HG02678 (cell line): Measurements from ENCODE around the gene MTLN.
"Not testable (repeated sequence)": the region's sequence is repeated elsewhere in the genome, so short reads cannot be mapped to it uniquely, and the experiment has no call there.

Experiments
- ATAC-seq: cut with Tn5 transposase; IDR thresholded peaks from one replicate; pipeline ENCODE4 v1.9.1; 2021; ENCODE audit warnings: mild to moderate bottlenecking, moderate library complexity; ENCODE audit not compliant: unreplicated experiment

The MTLN gene

DNA sequence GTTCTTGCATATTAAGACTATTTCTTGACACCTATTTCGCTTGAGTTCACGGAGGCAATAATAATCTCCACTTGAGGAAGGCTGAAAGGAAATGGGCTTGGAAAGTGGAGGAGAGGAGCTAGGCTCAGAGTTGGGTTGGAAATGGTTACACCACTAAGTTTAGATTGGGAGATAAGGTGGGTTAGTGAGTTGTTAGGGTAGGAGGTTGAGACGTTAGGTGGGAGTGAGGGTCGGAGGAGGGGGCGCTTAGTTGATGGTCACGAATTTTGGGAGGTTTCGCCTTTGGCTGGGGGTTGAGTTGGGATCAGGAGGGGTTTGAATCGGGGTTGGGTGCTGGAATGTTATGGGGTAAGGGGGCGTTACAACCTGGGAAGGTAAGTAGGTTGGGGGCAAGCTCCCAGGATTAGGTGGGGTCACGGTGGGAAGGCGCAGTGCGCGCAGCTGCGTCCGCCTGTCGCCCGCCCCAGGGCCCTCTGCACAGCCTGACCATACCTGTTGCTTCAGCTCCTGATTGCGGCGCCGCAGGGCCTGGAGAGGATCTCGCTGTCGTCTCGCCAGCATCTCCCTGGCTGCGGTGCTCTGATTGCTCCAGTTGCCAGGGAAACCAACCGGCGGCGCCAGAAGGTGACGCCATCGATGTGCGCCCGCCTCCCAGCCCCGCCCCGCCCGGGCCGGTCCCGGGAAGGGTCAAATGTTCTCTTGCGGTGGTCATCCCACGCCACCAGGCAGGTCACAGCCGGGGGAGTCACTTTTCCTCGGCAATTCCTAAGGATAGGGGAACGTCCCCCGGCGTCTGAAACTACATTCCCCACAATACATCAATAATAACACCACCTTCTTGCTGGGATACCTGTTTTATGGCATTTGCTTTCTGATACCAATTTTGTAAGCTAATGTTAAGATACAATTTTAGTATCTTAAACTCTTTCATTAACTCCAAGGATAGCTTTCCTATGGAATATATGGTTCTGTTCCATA lies 7.7 kb downstream of the MTLN start, which contains the start of gene NPHP1:
NPHP1 (minus strand) TSS at position 606 of the 978 bp plus-strand sequence; CDS start at position 561, 45 bp downstream.
- peak; percentile 98 for ATAC-seq

DNA sequence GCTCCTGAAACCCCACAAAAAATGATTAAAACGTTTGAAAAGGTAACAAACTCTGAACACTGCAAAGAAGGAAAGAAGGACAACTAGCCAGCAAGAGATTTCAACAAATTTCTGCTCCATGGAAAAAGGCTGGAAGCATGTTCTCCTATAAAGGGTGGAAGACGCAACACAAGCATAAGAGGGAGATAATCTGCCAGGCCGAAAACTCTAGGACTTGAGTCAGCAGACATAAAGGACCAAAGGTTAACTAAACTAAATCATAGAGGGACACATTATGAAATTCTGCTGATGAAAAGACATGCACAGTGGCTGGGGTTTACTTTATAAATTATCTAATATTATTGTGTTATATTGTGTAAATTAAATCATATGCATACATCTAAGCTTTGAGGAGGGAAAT lies 14.3 kb downstream of the MTLN start:
- ATAC-seq = no peak

DNA sequence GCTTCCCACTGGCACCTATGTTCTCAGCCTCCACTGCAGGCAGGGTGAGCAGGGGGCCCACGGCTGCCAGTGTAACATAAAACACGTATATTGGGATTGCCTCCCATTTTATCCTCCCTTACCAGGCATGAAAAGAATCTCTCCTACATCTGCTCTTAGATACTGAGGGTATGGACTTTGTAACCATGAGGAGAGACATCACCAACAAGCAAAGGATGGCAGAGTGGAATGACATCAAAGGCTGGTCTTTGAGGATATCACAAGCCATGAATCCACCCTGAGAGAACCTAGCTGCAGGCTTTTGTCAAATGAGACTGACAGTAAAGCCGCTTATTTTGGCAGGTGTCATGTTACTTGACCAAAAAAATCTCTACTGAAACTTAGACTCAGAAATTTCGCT lies 14.9 kb downstream of the MTLN start:
- no peak for ATAC-seq

DNA sequence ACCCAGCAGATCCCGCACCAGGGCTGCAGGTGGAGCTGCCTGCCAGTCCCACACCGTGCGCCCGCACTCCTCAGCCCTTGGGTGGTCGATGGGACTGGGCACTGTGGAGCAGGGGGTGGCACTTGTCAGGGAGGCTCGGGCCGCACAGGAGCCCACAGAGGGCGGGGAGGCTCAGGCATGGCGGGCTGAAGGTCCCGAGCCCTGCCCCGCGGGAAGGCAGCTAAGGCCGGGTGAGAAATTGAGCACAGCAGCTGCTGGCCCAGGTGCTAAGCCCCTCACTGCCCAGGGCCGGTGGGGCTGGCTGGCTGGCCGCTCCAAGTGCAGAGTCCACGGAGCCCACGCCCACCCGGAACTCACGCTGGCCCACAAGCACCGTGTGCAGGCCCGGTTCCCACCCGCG lies 22.2 kb downstream of the MTLN start:
- ATAC-seq = not testable (repeated sequence)

DNA sequence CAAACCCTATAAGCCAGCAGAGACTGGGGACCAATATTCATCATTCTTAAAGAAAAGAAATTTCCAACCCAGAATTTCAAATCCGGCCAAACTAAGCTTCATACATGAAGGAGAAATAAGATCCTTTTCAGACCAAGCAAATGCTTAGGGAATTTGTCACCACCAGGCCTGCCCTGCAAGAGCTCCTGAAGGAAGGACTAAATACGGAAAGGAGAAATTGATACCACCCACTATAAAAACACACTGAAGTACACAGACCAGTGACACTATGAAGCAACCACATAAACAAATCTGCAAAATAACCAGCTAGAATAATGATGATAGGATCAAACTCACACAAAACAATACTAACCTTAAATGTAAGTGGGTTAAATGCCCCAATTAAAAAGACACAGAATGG lies 29.9 kb downstream of the MTLN start:
- ATAC-seq = no peak

DNA sequence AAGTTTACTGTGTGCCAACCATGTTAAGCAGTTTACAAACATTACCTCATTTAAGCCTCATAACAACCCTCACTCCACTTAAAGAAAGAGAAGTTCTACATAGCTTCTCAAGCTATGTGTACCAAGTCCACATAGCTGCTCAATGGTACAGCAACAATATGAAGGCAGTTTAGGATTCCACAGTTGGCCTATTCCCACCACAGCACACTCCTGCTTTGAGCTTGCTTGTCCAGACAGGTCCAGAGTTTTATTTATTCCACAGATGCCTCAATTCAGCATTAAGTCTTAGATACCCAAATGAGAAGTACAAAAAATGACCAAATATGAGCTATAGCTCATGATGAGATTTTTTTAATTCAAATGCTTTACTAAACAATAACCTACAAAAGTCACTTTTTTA lies 32.3 kb downstream of the MTLN start:
- no peak for ATAC-seq

DNA sequence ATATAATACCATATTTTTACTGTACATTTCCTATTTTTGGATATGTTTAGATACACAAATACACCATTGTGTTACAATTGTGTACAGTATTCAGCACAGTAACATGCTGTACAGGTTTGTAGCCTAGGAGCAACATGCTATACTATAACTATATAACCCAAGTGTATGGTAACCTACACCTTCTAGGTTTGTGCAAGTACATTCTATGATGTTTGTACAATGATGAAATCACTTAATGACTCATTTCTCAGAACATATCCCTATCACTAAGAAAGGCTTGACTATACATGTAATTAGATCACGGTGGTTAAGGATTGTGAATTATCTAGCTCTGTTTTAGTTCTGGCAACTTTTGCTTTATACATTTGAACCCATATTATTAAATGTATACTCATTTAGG lies 38.8 kb downstream of the MTLN start:
- no peak for ATAC-seq

DNA sequence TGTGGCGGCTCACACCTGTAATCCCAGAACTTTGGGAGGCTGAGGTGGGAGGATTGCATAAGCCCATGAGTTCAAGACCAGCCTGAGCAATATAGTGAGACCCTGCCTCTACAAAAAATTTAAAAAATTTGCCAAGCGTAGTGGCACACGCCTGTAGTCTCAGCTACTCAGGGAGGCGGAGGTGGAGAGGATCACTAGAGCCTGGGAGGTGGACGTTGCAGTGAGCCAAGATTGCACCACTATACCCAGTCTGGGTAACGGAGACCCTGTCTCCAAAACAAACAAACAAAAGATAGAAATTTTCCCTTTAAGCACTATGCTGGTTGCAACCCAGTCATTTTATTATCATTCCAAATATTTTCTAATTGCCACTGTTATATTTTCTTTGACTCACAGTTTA lies 39.8 kb downstream of the MTLN start:
- ATAC-seq = no peak

DNA sequence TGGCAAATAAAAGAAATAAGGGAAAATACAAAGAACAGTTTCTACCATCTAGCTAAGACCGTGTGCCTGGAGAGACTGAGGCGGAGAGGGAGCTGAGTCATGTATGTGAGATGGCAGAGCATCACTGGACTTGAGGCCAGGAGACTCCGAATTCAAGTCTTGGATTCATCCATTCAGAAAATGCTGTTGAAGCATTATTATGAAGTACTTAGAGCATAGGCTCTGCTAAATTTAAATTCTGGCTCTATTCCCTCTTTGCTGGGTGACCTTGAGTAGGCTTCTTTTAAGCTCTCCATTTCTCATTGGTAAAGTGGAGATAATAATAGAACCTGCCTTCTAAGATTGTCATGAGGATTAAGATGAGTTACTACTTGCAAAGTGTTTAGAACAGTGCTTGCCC lies 42.2 kb downstream of the MTLN start:
- ATAC-seq = no peak

DNA sequence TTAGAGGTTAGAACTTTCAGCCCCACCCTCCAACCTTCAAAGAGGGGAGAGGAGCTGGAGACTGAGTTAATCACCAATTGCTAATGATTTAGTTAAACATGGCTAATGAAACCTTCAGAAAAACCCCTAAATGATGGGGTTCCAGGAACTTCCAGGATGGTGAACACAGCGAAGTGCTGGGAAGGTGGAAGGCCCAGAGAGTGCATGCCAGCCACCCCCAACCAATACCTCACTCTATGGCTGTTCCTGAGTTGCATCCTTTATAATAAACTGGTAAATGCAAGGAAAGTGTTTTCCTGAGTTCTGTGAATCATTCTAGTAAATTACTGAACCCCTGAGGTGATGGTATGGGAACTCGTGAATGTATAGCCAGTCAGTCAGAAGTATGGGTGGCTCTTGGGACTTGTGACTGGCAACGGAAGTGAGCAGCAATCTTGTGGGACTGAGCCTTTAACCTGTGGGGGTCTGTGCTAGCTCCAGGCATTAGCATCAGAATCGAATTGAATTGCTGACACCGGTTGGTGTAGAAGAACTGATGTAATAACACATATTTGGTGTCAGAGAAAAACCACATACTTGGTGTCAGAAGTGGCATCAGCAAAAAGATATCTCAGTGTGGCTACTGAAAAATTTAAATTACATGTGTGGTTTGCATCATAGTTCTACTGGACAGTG lies 44.9 kb downstream of the MTLN start:
- no peak for ATAC-seq

DNA sequence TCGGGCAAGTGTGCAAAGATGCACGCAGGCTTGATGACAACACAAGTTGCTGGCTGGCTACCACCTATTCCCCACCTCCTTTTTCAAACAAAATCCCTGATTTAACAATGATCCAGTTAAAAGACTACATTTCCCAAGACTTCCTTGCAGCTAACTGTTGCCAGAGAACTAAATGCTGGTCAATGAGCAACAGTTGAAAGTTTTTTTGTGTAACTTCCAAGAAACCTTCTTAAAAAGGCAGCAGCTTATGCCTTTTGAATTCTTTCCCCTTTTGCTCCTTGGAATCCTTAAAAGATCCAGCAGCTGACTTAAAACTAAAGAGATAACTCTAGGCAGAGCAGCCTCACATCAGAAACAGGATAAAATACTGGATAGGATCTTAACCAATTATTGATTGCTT lies 46.1 kb downstream of the MTLN start:
- ATAC-seq = no peak
